NCI-H2227 (cell line): ENCODE data around the gene ADCY5.

ENCODE experiments used
- DNase-seq: peaks from one replicate; lab custom pipeline; 2025; ENCODE audit not compliant: unreplicated experiment; lab: John Stamatoyannopoulos, UW

The ADCY5 gene

GRCh38 chr3:123312331-123313265 lies 136.3 kb downstream of the ADCY5 start:
- no peak for DNase-seq

DNA sequence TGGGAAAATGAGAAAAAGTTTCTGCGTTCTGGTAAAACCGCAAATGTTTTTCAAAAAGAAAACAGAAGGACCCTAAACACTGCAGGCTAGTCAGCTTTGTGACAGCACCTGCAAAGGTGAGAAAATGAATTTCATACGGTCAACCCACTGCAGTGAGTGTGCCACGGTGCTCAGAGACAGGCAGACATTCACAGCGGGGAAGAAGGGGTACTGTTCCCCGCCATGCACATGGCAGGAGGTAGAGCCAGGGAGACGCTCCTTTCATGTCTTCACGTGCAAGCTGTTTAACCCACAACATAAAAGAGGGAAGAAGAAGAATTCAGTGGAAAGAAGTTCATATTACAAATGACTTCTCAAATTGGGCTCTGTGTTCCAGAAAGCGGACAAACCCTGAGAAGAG lies 137.7 kb downstream of the ADCY5 start:
- DNase-seq = no peak

GRCh38 chr3:123310741-123311140 lies 138.1 kb downstream of the ADCY5 start:
- DNase-seq = no peak

DNA sequence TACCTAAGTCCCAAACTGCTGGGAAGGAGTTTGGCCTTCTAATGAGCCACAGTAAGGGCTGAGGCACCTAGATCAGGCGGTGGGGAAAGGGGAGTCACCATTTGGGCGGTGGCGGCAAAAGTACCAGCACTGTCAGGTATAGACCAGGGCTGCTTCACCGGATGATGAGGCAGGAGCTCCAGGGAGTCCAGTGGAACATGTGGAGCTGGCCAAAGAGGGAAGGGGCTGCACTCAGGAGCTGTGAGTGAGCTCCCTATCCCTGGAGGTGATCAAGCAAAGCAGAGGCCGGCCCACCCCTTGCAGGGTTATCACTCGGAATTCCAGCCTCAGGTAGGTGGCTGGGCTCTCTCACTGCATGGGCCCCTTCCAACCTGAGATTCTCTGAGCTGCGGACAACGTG lies 138.7 kb downstream of the ADCY5 start:
- no peak for DNase-seq

GRCh38 chr3:123307064-123307463 lies 141.8 kb downstream of the ADCY5 start:
- no peak for DNase-seq

GRCh38 chr3:123305192-123305591 lies 143.7 kb downstream of the ADCY5 start:
- no peak for DNase-seq

- no peak for DNase-seq
These were observed 144.8 kb downstream of the ADCY5 start for GRCh38 chr3:123303976-123304560.

GRCh38 chr3:123302961-123303360 lies 145.9 kb downstream of the ADCY5 start:
- no peak for DNase-seq

GRCh38 chr3:123301331-123302184 lies 147.3 kb downstream of the ADCY5 start:
- DNase-seq = no peak

- DNase-seq = no peak
These were observed 148.3 kb downstream of the ADCY5 start for GRCh38 chr3:123300583-123300982.

GRCh38 chr3:123300056-123300455 lies 148.8 kb downstream of the ADCY5 start:
- no peak for DNase-seq

DNA sequence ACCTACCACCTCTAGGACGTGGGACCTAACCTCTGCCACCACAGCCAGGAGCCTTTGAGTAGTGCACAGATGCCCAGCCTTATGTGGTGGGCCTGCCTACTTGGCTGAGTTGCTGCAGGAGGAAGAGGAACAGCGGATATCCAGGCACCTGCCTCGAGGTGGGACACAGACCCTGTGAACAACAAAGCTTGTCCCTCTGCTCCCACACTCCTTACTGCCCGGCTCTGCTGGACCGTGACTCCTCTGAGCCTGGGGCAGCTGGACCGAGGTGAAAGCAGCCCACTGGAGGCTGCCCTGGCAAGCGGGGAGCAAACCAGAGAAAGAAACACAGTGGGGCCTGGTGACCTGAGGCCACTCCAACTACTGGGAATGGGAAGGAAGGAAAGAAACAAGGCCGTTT lies 149.3 kb downstream of the ADCY5 start:
- DNase-seq = no peak

- no peak for DNase-seq
These were observed 150.0 kb downstream of the ADCY5 start for GRCh38 chr3:123298903-123299302.

GRCh38 chr3:123297627-123297899 lies 151.3 kb downstream of the ADCY5 start:
- no peak for DNase-seq

DNA sequence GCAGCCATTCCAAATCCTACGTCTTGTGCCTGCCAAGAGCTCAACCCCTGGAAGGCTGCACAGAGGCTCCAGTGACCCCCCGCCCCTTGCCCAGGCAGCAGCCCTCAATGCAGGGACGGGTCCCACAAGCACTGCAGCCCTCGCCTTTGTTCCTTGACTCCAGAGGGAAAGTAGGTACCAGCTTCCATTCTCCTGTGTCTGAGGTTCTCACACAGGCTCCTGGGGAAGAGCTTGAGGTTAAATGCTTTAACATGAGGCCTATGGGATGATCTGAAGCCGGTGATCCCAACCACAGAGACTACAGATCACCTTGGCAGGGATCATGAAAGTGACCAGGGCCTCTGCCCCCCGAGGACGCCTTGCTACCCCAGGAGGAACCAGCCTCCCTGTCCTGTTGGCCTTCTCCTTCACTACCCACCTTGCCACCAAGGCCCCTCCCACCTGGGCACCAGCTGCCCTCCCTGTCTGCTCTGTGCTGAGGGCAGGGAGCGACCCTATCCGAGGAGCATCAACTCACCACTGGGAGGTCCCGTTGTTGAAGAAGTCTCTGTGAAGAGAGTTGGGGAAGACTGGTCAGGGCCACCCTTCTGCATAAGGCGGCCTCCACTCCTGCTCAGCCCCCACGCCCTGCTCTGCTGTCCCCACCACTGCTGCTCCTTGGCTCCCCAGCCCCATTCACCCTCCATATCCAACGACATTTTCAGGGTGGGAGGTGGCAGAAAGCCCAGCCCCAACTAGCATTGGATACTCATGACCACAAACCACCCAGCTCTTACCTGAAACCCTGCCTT lies 151.9 kb downstream of the ADCY5 start:
- DNase-seq = no peak

- no peak for DNase-seq
These were observed 152.6 kb downstream of the ADCY5 start for GRCh38 chr3:123296261-123296660.

GRCh38 chr3:123295901-123296250 lies 153.0 kb downstream of the ADCY5 start:
- no peak for DNase-seq

GRCh38 chr3:123295171-123295900 lies 153.6 kb downstream of the ADCY5 start:
- no peak for DNase-seq

GRCh38 chr3:123294296-123294938 lies 154.5 kb downstream of the ADCY5 start:
- no peak for DNase-seq
